Superior temporal gyrus (tissue), 1 donor: Measurements from ENCODE around the gene MAT1A.
"Not testable (repeated sequence)": the region's sequence is repeated elsewhere in the genome, so short reads cannot be mapped to it uniquely, and the experiment has no call there.

ENCODE experiments used
- DNase-seq: peaks from one replicate; pipeline ENCODE4 v3.0.0-alpha.2; 2016; ENCODE audit errors: extremely low spot score

Gene MAT1A

GRCh38 chr10:80289451-80290287 lies at the start of gene MAT1A:
MAT1A (minus strand) TSS chr10:80289658; CDS start chr10:80289423, 235 bp downstream.
- DNase-seq = no peak

- no peak for DNase-seq
These were observed 44.5 kb upstream of the MAT1A start for GRCh38 chr10:80333983-80334382.

- no peak for DNase-seq
These were observed 35.5 kb upstream of the MAT1A start for GRCh38 chr10:80324891-80325364.

GRCh38 chr10:80324086-80324485 lies 34.6 kb upstream of the MAT1A start:
- no peak for DNase-seq

- DNase-seq = no peak
These were observed 33.9 kb upstream of the MAT1A start for GRCh38 chr10:80323311-80323710.

GRCh38 chr10:80322711-80323110 lies 33.3 kb upstream of the MAT1A start:
- DNase-seq = no peak

- DNase-seq = no peak
These were observed 32.7 kb upstream of the MAT1A start for GRCh38 chr10:80322158-80322557.

- DNase-seq = no peak
These were observed 31.7 kb upstream of the MAT1A start for GRCh38 chr10:80321183-80321582.

GRCh38 chr10:80320377-80320776 lies 30.9 kb upstream of the MAT1A start:
- no peak for DNase-seq

- no peak for DNase-seq
These were observed 30.4 kb upstream of the MAT1A start for GRCh38 chr10:80319725-80320290.

GRCh38 chr10:80319318-80319717 lies 29.9 kb upstream of the MAT1A start:
- DNase-seq = no peak

GRCh38 chr10:80318742-80319141 lies 29.3 kb upstream of the MAT1A start:
- DNase-seq = no peak

GRCh38 chr10:80315391-80315790 lies 25.9 kb upstream of the MAT1A start:
- no peak for DNase-seq

GRCh38 chr10:80313523-80313922 lies 24.1 kb upstream of the MAT1A start:
- no peak for DNase-seq

GRCh38 chr10:80305989-80306388 lies 16.5 kb upstream of the MAT1A start:
- not testable (repeated sequence) for DNase-seq

GRCh38 chr10:80296942-80297341 lies 7.5 kb upstream of the MAT1A start:
- DNase-seq = no peak

- no peak for DNase-seq
These were observed 3.3 kb upstream of the MAT1A start for GRCh38 chr10:80292607-80293239.

GRCh38 chr10:80290474-80291220 lies 1.2 kb upstream of the MAT1A start:
- no peak for DNase-seq

GRCh38 chr10:80288849-80289248 lies 609 bp downstream of the MAT1A start:
- no peak for DNase-seq

GRCh38 chr10:80284522-80284921 lies 4.9 kb downstream of the MAT1A start:
- no peak for DNase-seq

- no peak for DNase-seq
These were observed 5.8 kb downstream of the MAT1A start for GRCh38 chr10:80283536-80284199.
